HG03175 (cell line): ENCODE measurements around the gene MBNL2.
"Not testable (repeated sequence)": the region's sequence is repeated elsewhere in the genome, so short reads cannot be mapped to it uniquely, and the experiment has no call there.

Experiments
- ATAC-seq: cut with Tn5 transposase; IDR thresholded peaks from one replicate; pipeline ENCODE4 v1.9.1; 2021; ENCODE audit warnings: mild to moderate bottlenecking, moderate library complexity; ENCODE audit not compliant: unreplicated experiment

Gene MBNL2

DNA sequence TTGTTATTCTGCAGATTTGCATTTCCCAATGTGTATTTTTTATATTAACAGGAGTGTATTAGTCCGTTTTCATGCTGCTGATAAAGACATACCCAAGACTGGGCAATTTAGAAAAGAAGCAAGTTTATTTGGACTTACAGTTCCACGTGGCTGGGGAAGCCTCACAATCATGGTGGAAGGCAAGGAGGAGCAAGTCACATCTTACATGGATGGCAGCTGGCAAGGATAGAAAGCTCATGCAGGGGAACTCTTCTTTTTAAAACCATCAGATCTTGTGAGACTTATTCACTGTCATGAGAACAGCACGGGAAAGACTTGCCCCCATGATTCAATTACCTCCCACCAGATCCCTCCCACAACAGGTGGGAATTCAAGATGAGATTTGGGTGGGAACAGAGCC is 14.9 kb upstream of the MBNL2 start:
- ATAC-seq: not testable (repeated sequence)

- no peak for ATAC-seq
Observed at GRCh38 chr13:97211300-97211699, 10.8 kb upstream of the MBNL2 start.

- ATAC-seq: no peak
Observed at GRCh38 chr13:97212004-97212403, 10.1 kb upstream of the MBNL2 start.

GRCh38 chr13:97212601-97213040 is 9.5 kb upstream of the MBNL2 start:
- ATAC-seq: no peak

DNA sequence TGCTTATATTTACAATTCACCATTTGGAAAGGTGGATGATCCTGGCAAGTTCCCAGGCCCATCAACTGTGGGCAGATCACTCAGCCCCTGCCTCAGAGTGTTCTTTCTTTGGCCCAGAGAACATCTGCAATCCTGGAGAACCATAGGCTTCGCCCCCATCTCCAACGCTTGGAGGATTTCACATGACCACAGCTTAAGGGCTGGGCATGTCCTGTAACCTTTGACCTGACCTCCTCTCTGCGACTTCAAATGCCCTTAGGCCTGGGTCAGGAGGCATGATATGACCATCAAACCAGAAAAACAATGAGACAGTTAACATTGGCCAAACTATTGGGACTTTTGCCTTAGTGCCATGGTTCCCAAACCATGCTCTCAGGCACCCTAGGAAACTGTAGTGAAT is 7.2 kb upstream of the MBNL2 start:
- peak; percentile 2 for ATAC-seq

DNA sequence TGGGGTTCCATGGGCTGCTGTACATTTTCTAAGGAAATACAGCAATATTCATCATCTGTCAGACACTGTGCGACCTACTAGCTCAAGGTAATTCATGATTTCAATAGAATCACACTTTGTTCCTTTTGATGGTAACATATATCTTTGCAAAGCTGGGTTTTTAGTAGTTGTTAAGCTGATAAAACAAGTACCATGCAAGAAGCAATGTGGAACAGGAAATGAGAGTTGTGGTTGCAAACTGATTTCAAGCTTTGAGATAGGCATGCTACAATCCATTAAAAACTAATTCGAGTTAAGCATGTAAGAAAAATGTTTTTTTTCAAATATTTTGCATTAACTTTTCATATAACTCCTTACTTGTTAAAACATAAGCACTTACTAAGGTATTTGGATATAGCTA is 6.8 kb upstream of the MBNL2 start:
- ATAC-seq: peak; percentile 72

DNA sequence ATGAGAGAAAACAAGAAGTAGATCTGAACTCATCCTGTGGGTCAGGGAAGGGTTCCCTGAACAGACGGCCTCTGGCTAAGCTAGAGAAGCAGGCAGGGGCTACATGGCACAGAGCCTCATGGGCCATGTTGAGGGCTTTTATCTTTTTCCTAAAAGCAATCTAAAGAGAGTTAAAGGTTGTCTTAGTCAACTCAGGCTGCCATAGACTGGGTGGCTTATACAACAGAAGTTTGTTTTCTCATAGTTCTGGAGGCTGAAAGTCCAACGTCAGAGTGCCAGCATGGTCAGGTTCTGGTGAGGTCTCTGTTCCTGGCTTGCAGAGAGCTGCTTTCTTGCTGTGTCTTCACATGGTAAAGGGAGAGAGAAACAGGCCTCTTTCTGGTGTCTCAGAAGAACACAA is 2.9 kb upstream of the MBNL2 start:
- no peak for ATAC-seq

GRCh38 chr13:97220151-97220900 is 1.8 kb upstream of the MBNL2 start:
- no peak for ATAC-seq

DNA sequence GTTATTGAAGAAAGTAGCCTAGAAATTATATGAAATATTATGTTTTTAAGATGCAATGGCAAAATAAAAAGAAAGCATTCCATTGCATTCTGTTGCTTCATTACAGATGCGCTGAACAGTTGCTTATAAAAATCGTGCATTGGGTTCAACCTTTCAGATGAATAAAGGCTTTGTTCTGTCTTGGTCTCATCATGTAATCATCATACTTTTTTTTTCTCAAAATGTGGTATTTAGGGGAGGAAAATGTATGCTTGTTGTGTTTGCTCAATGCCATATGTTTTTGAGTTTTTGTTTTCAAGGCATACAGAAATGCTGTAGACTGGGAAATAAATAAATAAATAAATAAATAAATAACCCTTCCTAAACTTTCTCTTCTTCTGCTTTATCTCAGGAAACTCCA is 1.1 kb upstream of the MBNL2 start:
- no peak for ATAC-seq

GRCh38 chr13:97221466-97221865 is 667 bp upstream of the MBNL2 start:
- no peak for ATAC-seq

DNA sequence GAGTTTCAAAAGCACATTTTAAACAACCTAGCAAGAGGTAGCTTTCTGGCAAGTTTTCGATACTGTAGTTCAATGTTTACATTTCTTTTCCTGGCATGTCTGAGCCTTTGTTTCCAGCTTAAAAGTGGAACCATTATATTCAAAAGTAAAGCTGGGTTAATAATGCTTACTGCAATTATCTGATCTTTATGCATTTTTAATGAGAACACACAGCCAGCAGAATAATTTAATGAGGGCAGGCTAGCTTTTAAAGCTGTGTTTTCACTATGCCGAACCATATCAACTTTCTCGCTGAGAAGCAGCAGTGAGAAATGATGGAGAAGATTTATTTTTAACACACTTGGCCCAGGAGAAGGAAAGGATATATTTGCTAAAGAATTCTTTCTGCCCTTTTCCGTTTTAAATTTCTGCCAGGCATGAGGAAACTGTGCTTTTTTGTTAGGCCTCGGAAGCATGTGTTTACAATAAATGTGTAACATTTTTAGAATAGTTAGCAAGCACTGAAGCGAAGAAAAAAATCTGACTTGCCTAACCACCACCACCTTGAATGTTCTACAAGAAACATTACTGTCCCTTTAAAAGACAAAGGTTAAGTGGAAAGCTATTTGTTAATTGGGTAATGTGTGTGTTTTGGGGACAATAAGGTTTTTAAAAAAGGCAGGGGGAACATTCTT is 1.0 kb downstream of the MBNL2 start:
- no peak for ATAC-seq

GRCh38 chr13:97223711-97224541 is 1.8 kb downstream of the MBNL2 start:
- no peak for ATAC-seq

GRCh38 chr13:97224544-97225300 is 2.6 kb downstream of the MBNL2 start:
- ATAC-seq: no peak

DNA sequence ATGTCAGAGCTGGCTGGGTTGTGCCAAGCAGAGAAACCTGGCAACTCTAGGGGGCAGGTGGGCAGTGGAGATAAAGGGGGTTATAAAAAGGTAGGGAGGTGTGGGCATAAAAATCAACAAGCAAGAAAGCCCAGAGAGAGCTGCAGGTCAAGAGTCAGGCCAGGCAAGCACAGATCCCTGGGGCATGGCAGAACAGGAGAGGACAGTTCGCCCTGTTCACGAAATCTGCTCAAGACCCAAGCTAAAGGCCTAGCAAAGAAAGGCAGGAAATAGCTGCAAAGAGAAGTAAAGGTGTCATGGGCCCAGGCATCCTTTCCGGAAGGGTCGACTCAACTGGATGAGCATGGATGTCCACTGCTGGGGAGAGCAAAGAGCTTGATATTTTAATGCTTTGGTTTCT is 3.4 kb downstream of the MBNL2 start:
- ATAC-seq: no peak

DNA sequence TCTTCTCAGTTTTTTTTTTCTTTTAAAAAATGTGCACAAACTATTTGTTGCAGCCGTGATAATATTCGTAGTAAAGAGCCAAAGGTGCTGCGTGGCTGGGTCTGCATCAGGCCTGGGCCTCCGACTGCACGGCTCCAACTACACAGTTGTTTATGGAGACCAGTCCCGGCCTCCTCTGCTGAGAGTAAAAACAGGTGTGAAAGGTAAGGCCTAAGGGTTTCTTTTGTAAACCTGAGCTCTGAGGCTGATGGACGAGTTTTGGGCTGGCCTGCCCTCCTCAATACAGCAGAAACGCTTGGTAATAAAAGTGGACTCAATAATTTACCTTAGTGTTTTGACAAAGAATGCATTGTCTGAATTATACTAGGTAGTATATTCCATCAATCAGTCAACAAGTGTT is 3.9 kb downstream of the MBNL2 start:
- ATAC-seq: no peak

- peak; percentile 39 for ATAC-seq
Observed at GRCh38 chr13:97226788-97227627, 4.9 kb downstream of the MBNL2 start.

GRCh38 chr13:97228850-97229521 is 6.9 kb downstream of the MBNL2 start:
- ATAC-seq: no peak

DNA sequence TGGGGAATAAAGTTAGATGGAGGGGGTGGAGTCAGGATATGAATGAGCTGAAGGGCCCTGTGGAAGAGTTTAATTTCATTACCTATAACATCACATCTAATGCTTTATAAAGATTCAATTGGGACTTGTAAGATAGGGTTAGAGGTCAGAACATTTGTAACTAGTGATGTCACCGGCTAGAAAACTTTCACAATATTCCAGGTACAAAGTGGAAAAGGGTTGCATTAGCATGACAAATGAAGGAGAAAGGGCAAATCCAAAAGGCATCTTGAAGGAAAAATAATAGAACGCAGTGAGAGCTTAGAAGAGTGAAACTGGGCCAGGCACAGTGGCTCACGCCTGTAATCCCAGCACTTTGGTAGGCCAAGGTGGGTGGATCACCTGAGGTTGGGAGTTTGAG is 7.6 kb downstream of the MBNL2 start:
- no peak for ATAC-seq

GRCh38 chr13:97231118-97231828 is 9.1 kb downstream of the MBNL2 start:
- no peak for ATAC-seq
